Urinary bladder (tissue), 4 donors: Measurements from ENCODE around the gene PITX1. TPM values are rescaled to one million over a fixed set of nuclear protein-coding genes. Genes with fewer than 3 reads are reported as not detected.
"Not testable (repeated sequence)": the region's sequence is repeated elsewhere in the genome, so short reads cannot be mapped to it uniquely, and the experiment has no call there.

ENCODE experiments used
- DNase-seq: peaks from one replicate; pipeline ENCODE4 v3.0.0-alpha.2; 2015; ENCODE audit errors: extremely low spot score
- H3K27ac ChIP-seq: one replicate; pipeline ENCODE4 v1.5.1; 2013; ENCODE audit warnings: low read depth, mild to moderate bottlenecking, moderate library complexity
- H3K36me3 ChIP-seq: one replicate; pipeline ENCODE4 v1.6.1; 2013; ENCODE audit warnings: mild to moderate bottlenecking, moderate library complexity; ENCODE audit not compliant: insufficient read depth
- H3K4me1 ChIP-seq: one replicate; pipeline ENCODE4 v1.6.1; 2013; ENCODE audit warnings: mild to moderate bottlenecking, moderate library complexity; ENCODE audit not compliant: insufficient read depth
- H3K4me3 ChIP-seq: one replicate; pipeline ENCODE4 v1.5.1; 2013; ENCODE audit warnings: low read depth, low read length
- WGBS: extraction: QIAGEN DNeasy Blood & Tissue Kit; methylation state at CpG from one replicate; pipeline ENCODE4 v1.1.7; 2013; 5-methylcytosine and 5-hydroxymethylcytosine counted together
- polyA plus RNA-seq: library from polyadenylated mRNA; stranded (reverse); fragments of 200-250 nt; gene quantifications from one replicate; pipeline ENCODE4 v1.2.3, GENCODE V29; 2013
- total RNA-seq: library from RNA; depleted of rRNA; stranded (reverse); fragments of >200 nt; gene quantifications from one replicate; pipeline ENCODE4 v1.2.3, GENCODE V29; 2014
- donor health status: healthy with polysubstance abuse.
- donor health status: healthy.

The PITX1 gene
- total and polyA plus RNA-seq, 2 donors, result 50.1 to 178 TPM

- Histone ChIP-seq H3K4me3 (no peak overlapping the region), H3K27ac (no peak overlapping the region), H3K4me1 (no peaks in the 10 kb centered on the region), H3K36me3 (no peaks in the 10 kb centered on the region)
- DNase-seq, result no peak
- 77% methylated on average over 2 of the region's 2 CpGs for WGBS
These were observed 39.4 kb downstream of the PITX1 start for GRCh38 chr5:134994560-134995156.

GRCh38 chr5:134993161-134993560, 40.9 kb downstream of the PITX1 start:
- Histone ChIP-seq H3K4me3 (no peak overlapping the region), H3K4me1 (no peaks in the 10 kb centered on the region), H3K36me3 (no peaks in the 10 kb centered on the region), H3K27ac (no peak overlapping the region)
- WGBS, result 93% methylated on average over 2 of the region's 2 CpGs
- DNase-seq, result no peak

GRCh38 chr5:134992148-134992547, 41.9 kb downstream of the PITX1 start:
- Histone ChIP-seq H3K27ac (no peak overlapping the region), H3K4me1 (no peaks in the 10 kb centered on the region), H3K36me3 (no peaks in the 10 kb centered on the region), H3K4me3 (no peak overlapping the region)
- WGBS, result 97% methylated on average over 5 of the region's 5 CpGs
- DNase-seq, result no peak

- not testable (repeated sequence) for H3K27ac ChIP-seq, H3K36me3 ChIP-seq, DNase-seq, H3K4me3 ChIP-seq, H3K4me1 ChIP-seq
- WGBS, result 84% methylated on average over 5 of the region's 5 CpGs
These were observed 43.8 kb downstream of the PITX1 start for GRCh38 chr5:134990183-134990582.

GRCh38 chr5:134989266-134989830, 44.7 kb downstream of the PITX1 start:
- no peaks in the 10 kb centered on the region for H3K4me1 ChIP-seq
- 72% methylated on average over 3 of the region's 3 CpGs for WGBS

GRCh38 chr5:134982230-134982629, 51.8 kb downstream of the PITX1 start:
- Histone ChIP-seq H3K27ac (no peak overlapping the region), H3K4me1 (no peaks in the 10 kb centered on the region), H3K4me3 (no peak overlapping the region), H3K36me3 (no peaks in the 10 kb centered on the region)
- WGBS, result 95% methylated on average over 1 of the region's 1 CpG
- no peak for DNase-seq

More at GRCh38 chr5:134989266-134989830, 44.7 kb downstream of the PITX1 start:
- no peak overlapping the region for H3K27ac ChIP-seq
- no peaks in the 10 kb centered on the region for H3K36me3 ChIP-seq
- DNase-seq, result no peak
- no peak overlapping the region for H3K4me3 ChIP-seq

- WGBS, result 93% methylated on average over 3 of the region's 3 CpGs
- no peaks in the 10 kb centered on the region for H3K36me3 ChIP-seq
- H3K27ac ChIP-seq, result no peak overlapping the region
- H3K4me3 ChIP-seq, result no peak overlapping the region
- H3K4me1 ChIP-seq, result no peaks in the 10 kb centered on the region
- DNase-seq, result no peak
These were observed 54.6 kb downstream of the PITX1 start for GRCh38 chr5:134979416-134979815.

Other genes with a start within 250 kb of the PITX1 start
- 73.4 TPM for gene C5orf24, start 188.3 kb downstream of the PITX1 start, total RNA-seq
- gene C5orf24, start 188.3 kb downstream of the PITX1 start, polyA plus RNA-seq, result 34.1 TPM
- gene TXNDC15, start 159.9 kb downstream of the PITX1 start, total RNA-seq, result 133 TPM
- gene TXNDC15, start 159.9 kb downstream of the PITX1 start, polyA plus RNA-seq, result 94.2 TPM
- gene PCBD2, start 129.1 kb downstream of the PITX1 start, total RNA-seq, result 11.9 TPM
- 5.4 TPM for gene PCBD2, start 129.1 kb downstream of the PITX1 start, polyA plus RNA-seq
- not detected for gene CATSPER3, start 66.3 kb downstream of the PITX1 start, total RNA-seq
- gene CATSPER3, start 66.3 kb downstream of the PITX1 start, polyA plus RNA-seq, result 0.72 TPM